Non-pigmented ciliary epithelial cell (primary cell): ENCODE measurements around the gene FTO.

Experiments used
- DNase-seq: peaks from one replicate; pipeline ENCODE4 v3.0.0-alpha.2; 2010; ENCODE audit warnings: low read depth

FTO gene

GRCh38 chr16:54128629-54129234, 424.8 kb downstream of the FTO start:
- no peak for DNase-seq

GRCh38 chr16:54129810-54130209, 425.9 kb downstream of the FTO start:
- DNase-seq = no peak

GRCh38 chr16:54135361-54136275, 431.7 kb downstream of the FTO start:
- DNase-seq = peak; percentile 51

- no peak for DNase-seq
Measured at GRCh38 chr16:54136276-54136625, 432.3 kb downstream of the FTO start.

- no peak for DNase-seq
Measured at GRCh38 chr16:54140057-54140787, 436.3 kb downstream of the FTO start.

GRCh38 chr16:54140788-54141136, 436.8 kb downstream of the FTO start:
- DNase-seq = no peak

- DNase-seq = no peak
Measured at GRCh38 chr16:54142787-54143186, 438.8 kb downstream of the FTO start.

GRCh38 chr16:54143410-54143809, 439.5 kb downstream of the FTO start:
- no peak for DNase-seq

GRCh38 chr16:54143934-54144571, 440.1 kb downstream of the FTO start:
- no peak for DNase-seq

GRCh38 chr16:54144572-54144947, 440.6 kb downstream of the FTO start:
- no peak for DNase-seq

- no peak for DNase-seq
Measured at GRCh38 chr16:54145881-54146280, 441.9 kb downstream of the FTO start.

GRCh38 chr16:54148974-54149373, 445.0 kb downstream of the FTO start:
- no peak for DNase-seq

- no peak for DNase-seq
Measured at GRCh38 chr16:54150861-54151260, 446.9 kb downstream of the FTO start.

- DNase-seq = no peak
Measured at GRCh38 chr16:54152362-54153239, 448.6 kb downstream of the FTO start.

- DNase-seq = no peak
Measured at GRCh38 chr16:54153240-54153934, 449.4 kb downstream of the FTO start.

- DNase-seq = no peak
Measured at GRCh38 chr16:54156349-54156748, 452.4 kb downstream of the FTO start.

- no peak for DNase-seq
Measured at GRCh38 chr16:54158986-54159385, 455.0 kb downstream of the FTO start.

GRCh38 chr16:54159490-54160080, 455.6 kb downstream of the FTO start:
- no peak for DNase-seq

- DNase-seq = no peak
Measured at GRCh38 chr16:54160252-54160860, 456.4 kb downstream of the FTO start.
